SW 1271 (cell line): ENCODE data around the gene CNTN2.

Source experiments
- DNase-seq, 2 experiments: peaks; one replicate each; lab custom pipeline; 2025; lab: John Stamatoyannopoulos, UW

The CNTN2 gene

DNA sequence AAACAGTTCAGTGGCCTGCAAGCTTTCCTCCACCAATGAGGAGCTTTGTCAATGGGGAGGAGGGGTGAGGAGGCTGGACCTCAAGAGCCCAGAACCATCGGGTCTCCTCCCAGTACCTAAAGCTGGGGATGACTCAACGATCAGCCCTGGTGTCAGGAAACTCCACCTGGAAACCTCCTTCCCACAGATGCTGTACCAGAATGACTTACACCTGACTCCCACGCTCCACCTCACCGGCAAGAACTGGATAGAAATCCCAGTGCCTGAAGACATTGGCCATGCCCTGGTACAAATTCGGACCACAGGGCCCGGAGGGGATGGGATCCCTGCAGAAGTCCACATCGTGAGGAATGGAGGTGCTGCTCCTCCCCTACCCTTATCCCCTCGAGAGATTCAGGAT is 29.9 kb downstream of the CNTN2 start:
- DNase-seq = no peak

DNA sequence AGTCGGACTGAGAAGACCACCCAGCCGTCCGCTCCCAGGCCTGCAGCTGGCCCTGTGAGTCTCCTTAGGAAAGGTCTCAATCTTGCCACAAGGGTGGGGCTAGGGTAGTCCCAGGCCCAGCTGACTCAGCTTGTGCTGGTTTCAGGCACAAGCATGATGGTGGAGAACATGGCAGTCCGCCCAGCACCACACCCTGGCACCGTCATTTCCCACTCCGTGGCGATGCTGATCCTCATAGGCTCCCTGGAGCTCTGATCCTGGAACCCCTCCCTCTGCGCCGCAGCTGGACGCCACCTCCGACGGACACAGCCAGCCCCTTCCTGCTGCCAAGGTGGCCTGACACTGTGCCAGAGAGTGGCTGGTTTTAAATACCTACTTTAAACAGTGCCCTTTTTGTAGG is 30.5 kb downstream of the CNTN2 start:
- DNase-seq = no peak

DNA sequence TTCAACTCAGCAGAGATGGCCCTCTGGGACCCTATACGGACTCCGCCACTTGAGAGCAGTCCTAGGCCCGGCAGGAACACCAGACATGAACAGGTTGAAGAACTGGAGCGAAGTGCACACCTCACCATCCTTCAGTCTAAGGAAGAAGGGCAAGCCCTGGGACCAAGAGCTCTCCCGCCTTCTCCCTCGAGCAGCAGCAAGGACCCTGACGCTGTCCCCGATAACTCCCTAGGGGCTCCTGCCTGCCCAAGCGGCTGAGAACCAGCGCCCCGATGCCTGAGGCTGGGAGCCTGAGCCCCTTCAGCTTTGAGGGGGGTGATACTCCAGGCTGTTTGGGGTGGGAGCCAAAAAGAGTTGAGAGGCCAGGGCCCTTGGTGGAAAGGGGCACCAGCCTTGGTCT is 31.1 kb downstream of the CNTN2 start:
- DNase-seq = no peak

DNA sequence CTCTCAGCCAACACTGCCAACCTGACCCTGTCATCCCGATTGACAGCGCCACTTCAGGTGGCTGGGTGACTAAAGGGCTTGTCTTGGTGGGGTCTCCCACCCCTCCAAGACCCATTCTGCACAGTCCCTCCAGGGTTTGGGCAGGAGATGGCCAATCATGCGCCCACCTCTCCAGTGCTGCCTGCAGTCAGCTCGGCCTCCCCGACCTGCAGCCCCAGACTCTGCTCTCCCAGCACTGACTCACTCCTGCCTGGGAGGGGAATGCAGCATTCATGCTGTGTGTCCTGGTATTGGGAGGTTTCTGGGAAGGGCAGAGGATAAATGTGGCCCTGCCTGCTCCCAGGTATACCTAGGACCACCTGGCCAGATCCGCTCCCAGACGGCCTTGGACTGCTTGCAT is 31.5 kb downstream of the CNTN2 start:
- DNase-seq = no peak

DNA sequence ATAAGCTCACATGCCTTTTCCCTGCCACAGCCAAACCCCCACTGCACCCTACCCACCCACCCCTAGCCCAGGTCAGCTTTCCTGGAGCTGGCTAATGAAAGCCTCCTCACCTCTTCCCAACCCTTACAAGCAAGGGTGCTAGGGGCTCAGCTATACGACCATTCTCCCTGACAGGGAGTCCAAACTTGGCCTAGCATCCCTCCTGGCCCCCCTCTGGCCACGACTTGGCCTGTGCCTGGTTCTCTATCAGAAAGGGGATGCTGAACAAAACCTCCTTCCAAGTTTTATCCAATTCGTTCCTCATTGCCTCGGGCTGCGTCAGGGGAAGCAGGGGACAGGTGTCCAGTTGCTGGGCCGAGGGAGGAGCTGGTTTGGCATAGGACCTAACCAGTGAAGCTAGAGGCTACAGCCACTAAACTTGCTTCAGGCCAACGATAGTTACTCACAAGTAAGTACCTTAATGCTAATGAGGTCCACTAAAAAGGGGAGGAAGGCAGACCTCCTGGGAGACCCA is 32.7 kb downstream of the CNTN2 start:
- DNase-seq = no peak

DNA sequence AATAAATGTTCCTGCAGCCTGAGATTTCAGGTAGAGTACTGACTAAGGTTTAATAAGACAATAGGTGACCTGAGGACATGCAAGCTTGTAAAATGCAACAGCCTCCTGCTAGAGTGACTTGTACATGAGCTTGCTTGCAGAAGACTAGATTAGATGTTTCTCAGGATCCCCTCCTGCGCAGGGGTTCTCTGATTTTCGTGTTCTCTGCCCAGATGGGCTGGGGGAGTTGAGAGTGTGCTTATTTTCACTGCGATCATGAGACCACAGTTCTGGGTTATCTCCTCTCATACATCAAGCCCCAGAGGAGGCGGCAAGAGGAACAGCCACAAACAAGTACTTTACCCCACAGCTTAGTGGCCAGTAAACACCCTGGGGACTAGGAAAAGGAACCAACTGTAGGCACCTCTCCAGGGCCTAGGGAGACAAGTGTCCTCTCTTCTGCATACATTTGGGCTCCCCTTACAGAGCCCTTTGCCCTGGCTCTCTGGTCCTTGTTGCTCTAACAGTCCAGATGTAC is 33.3 kb downstream of the CNTN2 start:
- DNase-seq = no peak

DNA sequence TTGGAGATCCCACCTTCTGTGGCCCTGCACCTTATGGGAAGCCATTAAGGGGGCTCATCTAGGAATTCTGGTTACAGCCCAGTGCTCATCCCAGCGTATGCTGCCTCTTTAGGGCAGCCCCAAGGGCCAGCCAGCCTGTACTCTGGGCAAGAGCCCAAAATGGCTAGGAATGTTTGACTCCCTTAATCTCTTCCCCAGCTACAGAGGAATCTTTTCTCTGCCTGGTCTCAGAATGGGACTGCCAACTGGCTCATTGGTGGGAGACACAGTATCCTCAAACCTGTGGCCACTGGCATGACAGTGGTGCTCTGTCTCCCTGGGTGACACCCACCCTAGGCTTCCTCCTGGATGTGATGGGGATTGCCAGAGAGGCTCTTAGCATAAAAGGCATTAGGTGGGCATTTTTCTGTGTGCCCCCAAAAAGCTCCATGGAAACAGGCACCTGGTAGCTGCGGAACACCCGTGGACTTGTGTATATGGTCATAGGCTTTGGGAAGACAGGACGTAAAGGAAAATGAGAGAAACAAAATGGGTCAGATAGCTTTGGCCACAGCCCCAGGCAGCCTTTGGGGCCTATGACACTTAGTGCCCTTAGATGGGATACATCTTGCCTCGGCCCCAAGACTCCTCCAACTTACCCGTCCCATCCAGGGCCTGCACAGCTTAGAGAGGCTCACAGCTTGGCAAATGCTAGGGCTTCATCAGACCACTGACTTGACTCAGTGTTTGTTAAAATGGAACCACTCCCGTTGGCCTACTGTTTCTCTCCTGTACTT is 34.3 kb downstream of the CNTN2 start:
- no peak for DNase-seq

DNA sequence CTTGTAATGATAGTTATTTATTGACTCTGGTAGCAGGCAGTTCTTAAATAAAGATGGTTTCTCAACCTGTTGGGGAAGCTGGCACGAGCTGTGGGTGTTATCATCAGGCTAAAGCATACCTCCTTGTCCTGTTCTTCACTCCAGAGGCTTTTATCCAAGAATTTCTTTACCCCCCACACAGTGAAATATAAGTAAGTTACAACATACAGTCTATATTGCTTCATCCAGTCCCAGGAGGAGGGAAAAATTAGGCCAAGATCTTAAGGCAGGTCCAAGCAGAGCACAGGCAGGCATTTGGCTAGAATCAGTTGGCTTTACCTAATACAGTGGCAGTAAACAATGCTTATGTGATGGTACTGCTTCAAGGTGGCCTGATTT is 34.9 kb downstream of the CNTN2 start:
- DNase-seq = no peak

DNA sequence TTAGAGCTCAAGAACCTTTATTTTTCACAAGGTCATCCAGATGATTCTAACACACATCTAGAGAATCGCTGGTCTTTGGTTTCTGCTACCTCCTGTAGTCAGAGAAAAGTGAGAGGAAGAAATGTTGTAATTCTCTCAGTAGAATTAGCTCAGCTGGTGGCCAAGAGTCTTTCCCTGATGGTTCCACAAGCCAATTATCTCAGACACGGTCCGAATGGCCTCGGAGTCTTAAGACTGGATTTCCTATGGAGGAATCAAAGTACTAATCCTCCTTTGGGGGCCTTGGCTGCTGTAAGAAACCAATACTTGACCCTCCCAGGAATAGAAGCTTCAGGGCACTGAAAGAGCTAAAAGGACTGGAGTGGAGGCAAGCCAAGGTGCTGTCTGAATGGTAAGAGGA is 39.4 kb downstream of the CNTN2 start:
- DNase-seq = no peak

DNA sequence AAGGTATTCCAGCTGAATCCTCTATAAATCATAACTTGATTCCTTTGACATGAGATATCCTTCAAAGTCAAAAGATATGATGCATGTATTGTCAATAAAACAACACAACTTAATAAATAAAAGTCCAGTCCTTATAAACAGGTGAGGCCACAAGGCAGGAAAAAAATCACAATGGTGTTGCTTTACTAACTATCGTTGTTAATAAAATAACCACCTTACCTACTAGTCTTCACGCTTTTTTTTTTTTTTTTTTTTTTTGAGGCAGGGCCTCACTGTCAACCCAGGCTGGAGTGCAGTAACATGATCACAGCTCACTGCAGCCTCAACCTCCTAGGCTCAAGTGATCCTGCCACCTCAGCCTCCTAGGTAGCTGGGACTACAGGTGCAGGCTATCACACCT is 41.3 kb downstream of the CNTN2 start, which contains the start of gene TMEM81:
TMEM81 (minus strand) TSS at position 101 of the 400 bp plus-strand sequence. CDS start 140 bp downstream, outside the sequence.
- DNase-seq = no peak

DNA sequence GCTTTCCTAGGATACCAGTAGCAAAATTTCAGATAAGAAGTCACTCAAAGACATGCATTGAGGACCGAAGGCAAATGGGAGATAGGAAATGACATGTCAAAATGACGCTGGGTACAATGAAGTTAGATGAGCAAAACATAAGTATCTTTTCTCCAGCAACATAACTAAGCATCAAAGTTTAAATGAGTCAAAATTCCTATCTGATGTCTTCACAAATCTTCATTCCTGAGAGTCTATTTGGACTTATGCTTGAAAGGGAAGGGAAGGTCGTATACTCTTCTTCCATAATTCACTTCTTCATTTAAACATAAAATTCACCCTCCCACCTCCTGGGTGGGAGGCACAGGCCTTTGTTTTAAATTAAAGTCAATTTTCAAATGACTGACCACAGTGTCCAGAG is 45.3 kb downstream of the CNTN2 start:
- no peak for DNase-seq

DNA sequence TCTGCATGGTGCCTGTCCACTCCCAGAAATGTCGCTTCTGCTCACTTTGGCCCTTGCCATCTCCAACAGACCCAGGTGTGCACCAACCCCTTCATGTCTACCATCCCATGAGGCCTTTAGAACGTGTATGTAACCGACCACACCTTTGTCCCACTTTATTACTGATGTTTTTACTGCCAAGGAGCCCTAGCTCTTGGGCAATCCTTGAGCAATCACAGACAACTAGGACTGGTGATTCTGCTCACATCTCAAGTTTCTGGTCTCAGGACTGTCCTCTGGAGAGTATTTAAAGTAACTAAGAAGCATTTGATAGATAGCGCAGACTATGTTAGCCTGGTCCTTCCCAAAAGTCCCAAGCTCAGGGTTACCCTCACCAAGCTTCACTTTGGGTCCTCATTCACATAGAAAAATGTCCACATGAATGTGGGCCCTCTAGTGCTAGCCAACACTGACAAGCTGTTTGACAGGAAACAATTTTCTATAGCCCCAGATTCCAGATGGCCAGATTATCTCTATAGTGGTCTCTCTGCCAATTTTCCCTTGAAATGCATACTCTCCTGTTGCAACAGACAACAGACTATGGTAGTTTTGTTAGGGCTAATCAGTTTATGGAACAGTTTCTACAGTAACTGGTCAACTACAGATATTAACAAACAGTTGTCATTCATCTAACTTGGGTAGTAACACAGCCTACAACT is 48.2 kb downstream of the CNTN2 start:
- no peak for DNase-seq

DNA sequence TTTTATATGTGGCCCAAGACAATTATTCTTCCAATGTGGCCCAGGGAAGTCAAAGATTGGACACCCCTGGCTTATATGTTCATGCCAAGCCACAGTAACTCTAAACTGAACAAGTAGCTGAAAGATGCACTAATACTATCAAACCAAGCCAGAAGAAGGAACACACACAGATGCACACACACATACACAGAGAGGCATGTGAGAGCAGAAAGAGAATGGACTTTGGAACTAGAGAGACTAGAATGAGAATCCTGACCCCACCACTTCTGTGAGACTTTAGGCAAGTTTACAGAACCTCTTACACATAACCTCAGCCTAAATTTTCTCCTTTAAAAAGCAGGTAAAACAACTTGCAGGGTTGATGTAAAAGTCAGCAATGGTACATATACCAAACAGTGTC is 52.4 kb downstream of the CNTN2 start:
- DNase-seq = no peak

DNA sequence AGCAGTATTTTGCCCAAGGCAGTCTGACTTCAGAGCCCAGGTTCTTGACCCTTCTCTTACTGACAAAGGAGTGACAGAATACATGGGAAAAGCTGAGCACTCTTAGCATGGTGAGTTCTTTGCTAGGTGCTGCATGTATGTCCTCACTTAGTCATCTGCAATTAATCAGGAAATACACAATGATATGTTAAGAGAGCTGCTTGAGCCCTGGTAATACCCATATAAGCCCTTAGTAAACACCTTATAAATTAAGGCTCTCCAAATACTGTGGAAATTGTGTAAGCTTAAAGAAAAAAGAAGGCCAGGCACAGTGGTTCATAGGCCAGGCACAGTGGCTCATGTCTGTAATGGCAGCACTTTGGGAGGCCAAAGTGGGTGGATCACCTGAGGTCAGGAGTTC is 55.2 kb downstream of the CNTN2 start:
- no peak for DNase-seq

DNA sequence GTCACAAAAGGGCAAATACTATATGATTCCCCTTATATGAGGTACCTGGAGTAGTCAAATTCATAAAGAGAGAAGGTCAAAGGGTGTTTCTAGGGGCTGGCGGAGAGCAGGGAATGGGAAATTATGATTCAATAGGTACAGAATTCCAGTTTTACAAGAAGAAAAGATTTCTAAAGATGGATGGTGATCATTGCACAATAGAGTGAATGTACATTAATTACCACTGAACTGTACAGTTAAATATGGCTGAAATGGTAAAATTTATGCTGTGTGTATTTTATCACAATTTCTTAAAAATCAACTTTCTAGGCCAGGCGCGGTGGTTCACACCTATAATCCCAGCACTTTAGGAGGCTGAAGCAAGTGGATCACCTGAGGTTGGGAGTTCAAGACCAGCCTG is 59.4 kb downstream of the CNTN2 start:
- DNase-seq = no peak

DNA sequence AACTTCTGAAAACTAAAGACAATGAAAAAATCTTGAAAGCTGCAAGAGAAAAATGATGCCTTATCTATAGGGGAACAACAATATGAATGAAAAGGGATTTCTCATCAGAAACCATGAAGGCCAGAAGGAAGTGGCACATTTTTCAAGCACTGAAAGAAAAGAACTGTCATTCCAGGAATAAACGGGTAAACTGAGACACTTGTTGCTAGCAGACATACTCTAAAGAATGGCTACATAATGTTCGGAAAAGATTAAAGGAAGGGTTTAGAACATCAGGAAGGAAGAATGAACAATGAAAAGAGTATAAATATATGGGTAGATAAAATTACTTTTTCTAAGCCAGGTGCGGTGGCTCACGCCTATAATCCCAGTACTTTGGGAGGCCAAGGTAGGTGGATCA is 64.3 kb downstream of the CNTN2 start:
- no peak for DNase-seq

DNA sequence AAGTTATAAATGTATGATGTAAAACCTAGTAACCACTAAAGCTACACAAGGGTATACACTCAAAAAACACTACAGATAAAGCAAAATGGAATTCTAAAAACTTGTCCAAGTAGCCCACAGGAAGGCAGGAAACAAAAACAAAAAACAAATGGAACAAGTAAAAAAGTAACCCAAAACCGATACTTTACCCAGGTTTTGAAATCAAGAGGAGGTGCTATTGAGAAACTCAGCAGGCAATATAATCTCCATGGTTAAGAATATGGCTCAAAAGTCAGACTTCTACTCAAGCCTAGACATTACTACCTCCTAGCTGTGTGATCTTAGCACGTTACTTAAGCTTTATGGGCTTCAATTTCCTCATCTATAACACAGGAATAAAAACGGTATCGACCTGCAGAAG is 65.5 kb downstream of the CNTN2 start:
- no peak for DNase-seq

DNA sequence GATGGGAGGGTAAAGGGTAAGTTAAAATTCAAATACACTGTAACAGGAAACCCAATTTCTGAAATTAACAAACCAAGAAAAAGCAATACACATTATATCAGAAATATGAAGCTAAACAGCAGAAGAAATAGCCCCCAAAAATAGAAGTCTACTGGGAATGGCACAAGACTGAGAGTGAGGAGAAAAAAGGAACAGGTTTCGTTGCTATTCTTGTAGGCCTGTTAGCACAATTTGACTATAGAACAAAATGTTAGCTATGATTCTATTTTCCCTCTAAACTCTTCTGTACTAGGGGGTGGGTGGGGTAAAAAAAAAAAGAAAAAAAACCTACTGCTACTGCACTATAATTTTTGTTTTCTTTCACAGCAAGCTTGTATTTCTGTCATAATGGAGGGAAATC is 66.3 kb downstream of the CNTN2 start:
- no peak for DNase-seq

DNA sequence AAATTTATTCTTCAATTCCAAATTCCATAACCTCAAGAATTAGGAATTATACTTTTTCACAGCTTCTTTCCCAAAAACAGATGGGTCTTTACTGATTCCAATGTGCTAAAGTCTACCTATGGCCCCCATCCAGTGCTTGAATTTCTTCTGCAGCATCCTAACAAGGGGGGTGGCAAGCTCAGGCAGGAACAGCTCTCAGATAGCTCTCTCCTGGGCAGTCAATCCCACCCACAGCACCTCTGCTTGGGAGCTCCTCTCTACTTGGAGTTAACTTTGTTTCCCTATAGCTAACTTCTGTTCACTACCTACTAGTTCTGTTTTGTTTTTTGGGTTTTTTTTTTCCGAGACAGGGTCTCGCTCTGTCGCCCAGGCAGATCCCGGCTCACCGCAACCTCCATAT is 66.7 kb downstream of the CNTN2 start:
- no peak for DNase-seq

DNA sequence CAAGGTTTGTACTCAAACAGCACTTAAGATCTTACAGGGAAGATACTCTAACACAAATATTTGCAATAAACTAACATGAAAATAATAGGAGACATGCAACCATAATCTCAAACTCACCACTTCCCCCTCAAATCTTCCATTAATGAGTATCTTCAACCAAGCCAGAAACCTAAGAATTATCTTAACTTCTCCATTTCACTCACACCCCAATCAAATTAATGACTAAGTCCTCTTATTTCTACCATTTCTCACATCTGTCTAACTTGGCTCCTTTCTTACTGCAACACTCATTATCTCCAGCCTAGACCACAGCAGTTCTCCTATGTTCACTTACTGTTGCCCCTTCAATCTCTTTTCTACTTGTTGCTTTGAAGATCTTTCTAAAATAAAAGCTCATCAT is 68.3 kb downstream of the CNTN2 start:
- DNase-seq = no peak

DNA sequence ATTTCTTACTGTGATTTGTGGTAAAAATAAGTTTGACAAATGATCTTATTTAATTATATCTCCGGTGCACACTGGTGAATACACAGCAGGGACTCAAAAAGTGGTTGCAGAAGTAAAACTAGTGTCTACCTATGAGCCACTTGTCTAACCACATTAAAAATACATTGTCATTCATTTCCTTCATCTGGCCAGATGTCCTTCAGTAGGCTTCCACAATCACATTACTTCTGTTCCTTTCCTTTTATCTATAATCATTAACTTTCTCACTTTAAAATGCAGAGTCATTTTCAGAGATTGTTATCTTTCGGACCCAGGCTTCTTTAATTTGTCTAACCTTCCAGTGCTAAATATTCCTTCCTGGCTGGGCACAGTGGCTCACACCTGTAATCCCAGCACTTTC is 75.7 kb downstream of the CNTN2 start:
- DNase-seq = no peak

DNA sequence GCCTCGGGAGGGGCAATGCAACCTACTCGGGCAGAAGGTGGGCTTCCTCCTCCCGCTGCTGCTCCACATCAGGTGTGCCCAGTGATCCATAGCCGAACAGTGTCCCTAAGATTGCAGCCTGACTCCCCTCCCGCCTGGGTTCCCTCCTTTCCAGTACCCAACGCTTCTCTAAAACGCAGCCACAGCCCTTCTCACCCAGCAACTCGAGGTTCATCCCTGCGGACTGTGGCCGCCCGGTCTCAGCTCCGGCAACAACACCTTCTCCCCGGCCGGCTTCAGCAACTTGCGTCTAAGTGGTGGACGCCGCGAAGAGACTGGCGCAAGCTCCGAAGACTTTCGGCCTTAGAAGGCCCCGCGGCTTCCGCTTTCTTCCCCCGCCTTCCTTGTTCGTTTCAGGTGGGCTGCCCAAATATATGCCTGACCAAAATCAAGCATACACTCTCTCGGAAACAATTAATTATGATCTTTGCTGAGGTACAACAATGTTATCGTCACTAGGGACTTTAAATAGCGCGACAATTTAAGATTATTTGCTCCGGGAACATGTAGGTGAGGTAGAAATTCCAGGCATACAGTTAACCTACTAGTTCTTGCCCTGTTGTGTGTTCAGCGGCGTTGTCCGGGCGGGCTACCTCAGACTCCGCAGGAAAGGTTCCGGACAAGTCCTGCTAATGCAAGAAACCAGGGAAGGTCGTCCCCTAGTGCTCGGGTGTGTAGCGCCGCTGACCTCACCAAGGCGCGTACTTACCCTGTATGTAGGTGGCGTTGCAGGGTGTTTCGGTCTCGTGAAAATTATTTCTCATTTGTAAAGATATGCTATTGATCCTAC is 78.9 kb downstream of the CNTN2 start, which contains the start of gene RBBP5:
RBBP5 (minus strand) TSS at position 319 of the 829 bp plus-strand sequence; CDS start at position 214, 105 bp downstream.
- DNase-seq = peak; percentile 75 to 90
